IPS-NIHi7 (cell line): ENCODE measurements around the gene ZNF275.
"Not testable (repeated sequence)": the region's sequence is repeated elsewhere in the genome, so short reads cannot be mapped to it uniquely, and the experiment has no call there.

Experiments
- DNase-seq: peaks from one replicate; pipeline ENCODE4 v3.0.0; 2012; ENCODE audit warnings: mixed read lengths; ENCODE audit errors: extremely low spot score

The ZNF275 gene

GRCh38 chrX:153361781-153362397 lies 27.9 kb downstream of the ZNF275 start:
- no peak for DNase-seq

GRCh38 chrX:153365670-153366069 lies 31.7 kb downstream of the ZNF275 start:
- DNase-seq = no peak

- no peak for DNase-seq
These were observed 32.2 kb downstream of the ZNF275 start for GRCh38 chrX:153366119-153366518.

- DNase-seq = no peak
These were observed 33.1 kb downstream of the ZNF275 start for GRCh38 chrX:153366878-153367538.

- no peak for DNase-seq
These were observed 36.5 kb downstream of the ZNF275 start for GRCh38 chrX:153370293-153371055.

GRCh38 chrX:153371256-153371655 lies 37.3 kb downstream of the ZNF275 start:
- DNase-seq = no peak

GRCh38 chrX:153372949-153373348 lies 39.0 kb downstream of the ZNF275 start:
- no peak for DNase-seq

GRCh38 chrX:153374426-153374825 lies 40.5 kb downstream of the ZNF275 start:
- DNase-seq = no peak

GRCh38 chrX:153375571-153375970 lies 41.6 kb downstream of the ZNF275 start:
- DNase-seq = no peak

GRCh38 chrX:153377727-153378126 lies 43.8 kb downstream of the ZNF275 start:
- no peak for DNase-seq

- no peak for DNase-seq
These were observed 44.7 kb downstream of the ZNF275 start for GRCh38 chrX:153378607-153379006.

- DNase-seq = no peak
These were observed 45.6 kb downstream of the ZNF275 start for GRCh38 chrX:153379508-153379907.

- no peak for DNase-seq
These were observed 46.1 kb downstream of the ZNF275 start for GRCh38 chrX:153379971-153380581.

GRCh38 chrX:153380691-153381090 lies 46.7 kb downstream of the ZNF275 start:
- no peak for DNase-seq

GRCh38 chrX:153381684-153382532 lies 48.0 kb downstream of the ZNF275 start:
- DNase-seq = peak; percentile 38

- DNase-seq = no peak
These were observed 48.9 kb downstream of the ZNF275 start for GRCh38 chrX:153382563-153383482.

GRCh38 chrX:153384390-153384789 lies 50.4 kb downstream of the ZNF275 start:
- DNase-seq = no peak

- not testable (repeated sequence) for DNase-seq
These were observed 51.0 kb downstream of the ZNF275 start for GRCh38 chrX:153384973-153385372.

- no peak for DNase-seq
These were observed 52.1 kb downstream of the ZNF275 start for GRCh38 chrX:153386097-153386496.

- DNase-seq = no peak
These were observed 53.4 kb downstream of the ZNF275 start for GRCh38 chrX:153387345-153387744.
